Esophagus muscularis mucosa (tissue), 4 donors: Measurements from ENCODE around the gene PHLPP1. TPM values are rescaled to one million over a fixed set of nuclear protein-coding genes. Genes with fewer than 3 reads are reported as not detected.

Experiments
- DNase-seq: peaks from one replicate; pipeline ENCODE4 v3.0.0-alpha.2; 2017; ENCODE audit errors: extremely low spot score
- H3K27ac ChIP-seq, 4 donors: fragments of 200-600 bp; sonication (generic); replicated peaks in 1 of 4; 1 replicate in 3 of 4; 2 replicates in 1 of 4; pipeline ENCODE4 v1.5.1; 2016 to 2019; ENCODE audit warnings: mild to moderate bottlenecking in 1 of 4
- H3K27me3 ChIP-seq, 4 donors: fragments of 200-600 bp; sonication (generic); one replicate each; pipeline versions ENCODE4 v1.5.1 to v1.6.0; 2016 to 2019
- H3K36me3 ChIP-seq, 4 donors: fragments of 200-600 bp; sonication (generic); one replicate each; pipeline ENCODE4 v1.5.1; 2016 to 2019
- H3K4me1 ChIP-seq, 4 donors: fragments of 200-600 bp; sonication (generic); one replicate each; pipeline ENCODE4 v1.5.1; 2016 to 2019
- H3K4me3 ChIP-seq, 4 donors: fragments of 200-600 bp; sonication (generic); 1 replicate in 2 of 4; 2 replicates in 2 of 4; pipeline ENCODE4 v1.5.1; 2016 to 2019; ENCODE audit warnings: mild to moderate bottlenecking in 4 of 4, moderate library complexity in 1 of 4
- H3K9me3 ChIP-seq, 4 donors: fragments of 200-600 bp; sonication (generic); 1 replicate in 3 of 4; 2 replicates in 1 of 4; pipeline ENCODE4 v1.5.1; 2016 to 2019
- CTCF ChIP-seq, 3 experiments: fragments of 200-600 bp in 2 of 3; fragments of 450-650 bp in 1 of 3; sonication (generic) in 2 of 3; IDR thresholded peaks; one replicate each; pipeline ENCODE4 v1.5.1; 2017 to 2019; ENCODE audit warnings: antibody characterized with exemption in 3 of 3, mild to moderate bottlenecking in 2 of 3, moderate library complexity in 1 of 3
- EP300 ChIP-seq: sonication (generic); formaldehyde crosslinking; IDR thresholded peaks from one replicate; pipeline ENCODE4 v1.6.1; 2017; ENCODE audit warnings: antibody characterized with exemption
- POLR2A ChIP-seq: fragments of 450-650 bp; IDR thresholded peaks from one replicate; pipeline ENCODE4 v1.6.1; 2017; ENCODE audit warnings: antibody characterized with exemption, moderate library complexity, mild to moderate bottlenecking, low read depth
- POLR2AphosphoS5 ChIP-seq, 2 donors: sonication (generic); formaldehyde crosslinking; IDR thresholded peaks; one replicate each; pipeline ENCODE4 v1.6.1; 2017; ENCODE audit warnings: antibody characterized with exemption in 2 of 2
- WGBS: methylation state at CpG from one replicate; pipeline ENCODE4 v1.1.5; 2018; 5-methylcytosine and 5-hydroxymethylcytosine counted together
- intact Hi-C: fragments of 100-400 bp; cut with DNase I; formaldehyde crosslinking; loops from one replicate; pipeline ENCODE4 v1.15.1; 2023
- total RNA-seq, 4 donors: library from RNA; depleted of rRNA; stranded (reverse); fragments of >200 nt; gene quantifications; one replicate each; pipeline versions ENCODE4 v1.1.0 to v1.2.1, GENCODE V29; 2016

The PHLPP1 gene
- total RNA-seq, 4 donors from 2014 or later = 11.6 to 23.0 (median 17.3) TPM

DNA sequence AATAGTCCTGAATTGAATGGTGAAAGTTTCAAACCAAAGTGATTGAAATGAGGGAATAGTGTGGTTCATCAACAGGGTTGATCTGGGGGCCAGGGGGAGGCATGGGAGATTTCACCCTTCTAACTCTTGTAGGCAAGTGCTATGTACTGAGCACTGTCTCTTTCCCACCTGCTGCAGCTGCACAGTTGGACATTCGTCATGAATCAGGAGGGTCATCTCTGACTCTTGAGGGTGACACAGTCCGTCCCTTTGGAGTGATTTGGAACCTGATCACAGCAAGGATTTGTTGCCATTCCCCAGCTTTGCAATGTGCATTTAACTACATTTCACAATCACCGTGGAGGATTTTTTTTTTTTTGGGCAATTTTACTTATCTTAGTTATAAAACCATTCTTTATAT is 224.6 kb downstream of the PHLPP1 start:
- 57% methylated on average over 3 of the region's 3 CpGs for WGBS
- TF ChIP-seq POLR2A (no peak), CTCF (IDR thresholded peaks at IDR 0.05) (no peak), POLR2AphosphoS5 (IDR thresholded peaks at IDR 0.05) (no peak), EP300 (no peak)
- Histone ChIP-seq H3K4me1 (peaks cover 19 to 47% (median 45%) of the 10 kb centered on the region in 4 donors), H3K4me3 (peak overlapping the region in 2 of 4 donors; percentile 10 to 17), H3K36me3 (peaks cover 0 to under 1% (median under 1%) of the 10 kb centered on the region in 4 donors), H3K9me3 (no peaks in the 10 kb centered on the region), H3K27ac (peak overlapping the region; percentile 60 to 75 (median 68)), H3K27me3 (no peaks in the 10 kb centered on the region)
- intact Hi-C loops = loop anchor here (5.0 kb wide), 1 partner anchor 223 kb away; the partner anchor contains the start of gene PHLPP1
- no peak for DNase-seq

DNA sequence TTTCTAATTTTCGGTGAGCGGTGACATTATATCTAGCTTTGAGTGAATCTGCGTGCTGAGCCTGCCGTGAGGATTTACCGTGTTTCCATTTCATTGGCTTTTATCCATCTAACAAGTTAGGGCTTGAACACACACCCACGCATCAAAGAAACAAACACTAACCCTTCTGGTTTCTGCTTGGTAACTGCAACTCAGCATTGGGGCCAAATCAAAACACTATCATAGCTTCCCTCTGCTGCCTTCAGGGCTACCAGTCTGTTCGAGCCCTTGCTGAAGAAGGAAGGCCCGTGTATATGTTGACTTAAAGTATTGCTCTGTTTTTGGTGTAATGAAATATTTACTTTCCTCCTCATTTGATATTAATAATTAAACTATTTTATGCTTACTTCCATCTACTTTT is 227.2 kb downstream of the PHLPP1 start:
- Histone ChIP-seq H3K9me3 (no peaks in the 10 kb centered on the region), H3K27ac (no peak overlapping the region), H3K36me3 (peaks cover 15 to 22% (median 19%) of the 10 kb centered on the region in 4 donors), H3K4me3 (no peak overlapping the region), H3K4me1 (peaks cover 19 to 35% (median 32%) of the 10 kb centered on the region in 4 donors), H3K27me3 (no peaks in the 10 kb centered on the region)
- DNase-seq = no peak
- intact Hi-C loops = loop anchor here (5.0 kb wide), 1 partner anchor 225 kb away; the partner anchor contains the start of gene PHLPP1
- 97% methylated on average over 8 of the region's 8 CpGs for WGBS
- TF ChIP-seq EP300 = no peak

DNA sequence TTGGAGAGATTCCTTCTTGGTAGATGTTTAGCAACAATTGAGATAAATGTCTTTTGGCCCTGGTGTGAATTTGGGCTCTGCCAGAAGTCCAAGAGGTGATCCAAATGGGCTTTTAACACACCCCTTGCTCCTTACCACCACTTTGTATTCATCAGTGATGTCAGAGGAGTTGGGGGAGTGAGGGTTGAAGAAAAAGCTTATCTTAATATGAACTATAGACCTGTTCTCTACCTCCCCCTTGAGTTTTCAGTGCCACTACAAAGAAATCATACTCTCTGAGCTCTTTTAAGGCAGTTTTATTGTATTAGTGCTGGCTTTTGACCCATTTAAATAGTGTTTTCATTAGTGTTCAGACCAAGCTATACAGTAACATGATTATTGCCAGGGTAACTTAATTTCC is 229.1 kb downstream of the PHLPP1 start:
- no peak for DNase-seq
- peaks cover 6 to 16% (median 14%) of the 10 kb centered on the region in 4 donors for H3K4me1 ChIP-seq
- no peak for TF ChIP-seq EP300
- peak in 2 of 3 experiments; percentile 7 to 11 for TF ChIP-seq CTCF (IDR thresholded peaks at IDR 0.05)
- H3K27me3 ChIP-seq = no peaks in the 10 kb centered on the region
- no peak overlapping the region for H3K27ac ChIP-seq
- no peak overlapping the region for H3K4me3 ChIP-seq
- no peaks in the 10 kb centered on the region for H3K9me3 ChIP-seq
- H3K36me3 ChIP-seq = peaks cover 15 to 22% (median 19%) of the 10 kb centered on the region in 4 donors
- intact Hi-C loops = loop anchor here (5.0 kb wide), 1 partner anchor 227 kb away; the partner anchor contains the start of gene PHLPP1

DNA sequence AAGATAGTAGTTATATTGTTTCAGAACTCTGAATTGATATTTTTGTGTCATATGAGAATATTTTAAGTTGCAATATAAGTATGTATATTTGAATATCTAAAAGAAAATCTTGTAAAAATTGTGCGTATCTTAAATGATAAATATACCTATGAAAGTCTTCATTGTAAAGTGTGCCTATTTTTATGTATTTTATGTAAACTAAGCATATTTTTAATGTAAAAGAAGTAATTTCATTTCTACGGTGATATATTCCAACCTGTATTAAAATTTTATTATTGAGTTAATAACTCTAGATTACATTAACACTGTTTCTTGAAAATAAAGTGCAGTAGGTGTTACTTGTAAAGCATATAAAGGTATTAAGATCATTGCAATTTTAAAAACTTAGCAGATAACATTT is 233.4 kb downstream of the PHLPP1 start:
- TF ChIP-seq CTCF (IDR thresholded peaks at IDR 0.05) (no peak), POLR2AphosphoS5 (IDR thresholded peaks at IDR 0.05) (no peak), POLR2A (no peak), EP300 (no peak)
- intact Hi-C loops = no loop called here
- peaks cover 0 to 14% (median 9%) of the 10 kb centered on the region in 4 donors for H3K4me1 ChIP-seq
- no peaks in the 10 kb centered on the region for H3K9me3 ChIP-seq
- no peak overlapping the region for H3K4me3 ChIP-seq
- 96% methylated on average over 2 of the region's 2 CpGs for WGBS
- DNase-seq = no peak
- no peak overlapping the region for H3K27ac ChIP-seq
- H3K36me3 ChIP-seq = peaks cover 15 to 25% (median 19%) of the 10 kb centered on the region in 4 donors
- H3K27me3 ChIP-seq = no peaks in the 10 kb centered on the region

DNA sequence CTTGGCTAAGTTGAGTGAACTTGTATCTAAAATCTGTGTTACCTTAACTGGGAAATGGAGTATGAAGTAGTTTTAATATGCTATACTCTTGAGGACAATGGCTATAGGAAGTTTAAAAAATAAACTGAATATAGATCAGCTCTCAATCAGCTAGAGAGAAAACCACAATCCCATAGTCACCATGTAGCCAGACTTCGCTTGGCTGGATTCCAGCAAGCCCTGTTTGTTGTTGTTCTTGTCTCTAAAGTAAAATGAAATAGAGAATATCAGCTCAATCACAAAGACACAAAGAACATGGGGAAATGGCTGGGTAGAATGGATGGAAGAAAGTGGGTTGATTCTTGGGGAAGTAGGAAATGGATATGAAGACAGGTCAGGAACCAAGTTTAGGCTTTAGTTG is 234.9 kb downstream of the PHLPP1 start:
- TF ChIP-seq CTCF (IDR thresholded peaks at IDR 0.05) = no peak
- TF ChIP-seq EP300 = no peak
- TF ChIP-seq POLR2A = no peak
- TF ChIP-seq POLR2AphosphoS5 (IDR thresholded peaks at IDR 0.05) = no peak
- H3K27me3 ChIP-seq = no peaks in the 10 kb centered on the region
- peaks cover 0 to 6% (median 3%) of the 10 kb centered on the region in 4 donors for H3K4me1 ChIP-seq
- WGBS = 95% methylated on average over 1 of the region's 1 CpG
- H3K9me3 ChIP-seq = no peaks in the 10 kb centered on the region
- intact Hi-C loops = loop anchor here (10.0 kb wide), 1 partner anchor 75 kb away; no protein-coding TSS in a partner anchor
- H3K4me3 ChIP-seq = no peak overlapping the region
- H3K27ac ChIP-seq = no peak overlapping the region
- H3K36me3 ChIP-seq = peaks cover 12 to 22% (median 16%) of the 10 kb centered on the region in 4 donors
- no peak for DNase-seq
